Epithelial cell of proximal tubule (primary cell): ENCODE measurements around the gene NUDC. TPM values are rescaled to one million over a fixed set of nuclear protein-coding genes. Genes with fewer than 3 reads are reported as not detected.

Source experiments
- DNase-seq: peaks from one replicate; pipeline ENCODE4 v3.0.0-alpha.2; 2011; ENCODE audit warnings: low read depth
- H3K4me3 ChIP-seq: 2 replicates; pipeline ENCODE4 v1.5.1; 2011; ENCODE audit warnings: low read depth, mild to moderate bottlenecking, low read length
- total RNA-seq: library from RNA; depleted of rRNA; stranded (reverse); fragments of >200 nt; gene quantifications from 2 replicates; pipeline ENCODE4 v1.2.3, GENCODE V29; 2015
- TF ChIP-seq, protein P1 (sequence below): conservative IDR thresholded peaks from 2 replicates; pipeline ENCODE4 v1.5.1; 2012; ENCODE audit warnings: low read depth, mild to moderate bottlenecking, low read length

NUDC gene
- total RNA-seq, 1 donor from 2014 or later = 139 TPM

GRCh38 chr1:26923711-26924110 lies 2.2 kb downstream of the NUDC start:
- no peak for DNase-seq
- H3K4me3 ChIP-seq = no peak overlapping the region
- TF ChIP-seq, protein P1, sequence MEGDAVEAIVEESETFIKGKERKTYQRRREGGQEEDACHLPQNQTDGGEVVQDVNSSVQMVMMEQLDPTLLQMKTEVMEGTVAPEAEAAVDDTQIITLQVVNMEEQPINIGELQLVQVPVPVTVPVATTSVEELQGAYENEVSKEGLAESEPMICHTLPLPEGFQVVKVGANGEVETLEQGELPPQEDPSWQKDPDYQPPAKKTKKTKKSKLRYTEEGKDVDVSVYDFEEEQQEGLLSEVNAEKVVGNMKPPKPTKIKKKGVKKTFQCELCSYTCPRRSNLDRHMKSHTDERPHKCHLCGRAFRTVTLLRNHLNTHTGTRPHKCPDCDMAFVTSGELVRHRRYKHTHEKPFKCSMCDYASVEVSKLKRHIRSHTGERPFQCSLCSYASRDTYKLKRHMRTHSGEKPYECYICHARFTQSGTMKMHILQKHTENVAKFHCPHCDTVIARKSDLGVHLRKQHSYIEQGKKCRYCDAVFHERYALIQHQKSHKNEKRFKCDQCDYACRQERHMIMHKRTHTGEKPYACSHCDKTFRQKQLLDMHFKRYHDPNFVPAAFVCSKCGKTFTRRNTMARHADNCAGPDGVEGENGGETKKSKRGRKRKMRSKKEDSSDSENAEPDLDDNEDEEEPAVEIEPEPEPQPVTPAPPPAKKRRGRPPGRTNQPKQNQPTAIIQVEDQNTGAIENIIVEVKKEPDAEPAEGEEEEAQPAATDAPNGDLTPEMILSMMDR = no peak

GRCh38 chr1:26932531-26932930 lies 11.0 kb downstream of the NUDC start:
- TF ChIP-seq, protein P1 = no peak
- no peak for DNase-seq
- no peak overlapping the region for H3K4me3 ChIP-seq

DNA sequence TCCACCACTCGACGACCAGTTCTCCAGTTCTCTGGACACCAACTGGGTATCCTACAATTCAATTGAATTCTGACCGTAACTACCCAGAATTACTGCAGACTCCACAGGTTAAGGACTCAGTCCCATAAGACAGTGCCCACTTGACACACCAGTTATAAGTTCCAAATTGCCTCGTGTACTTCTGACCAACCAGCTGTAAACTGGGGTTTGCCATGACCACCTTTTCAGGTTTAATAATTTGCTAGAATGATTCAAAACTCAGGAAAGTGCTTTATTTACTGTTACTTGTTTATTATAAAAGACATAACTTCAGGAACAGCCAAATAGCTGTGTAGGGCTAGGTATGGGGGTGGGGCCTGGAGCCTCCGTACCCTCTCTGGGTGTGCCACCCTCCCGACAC lies 15.3 kb downstream of the NUDC start:
- DNase-seq = no peak

GRCh38 chr1:26938004-26938658 lies 16.6 kb downstream of the NUDC start:
- no peak for DNase-seq
- H3K4me3 ChIP-seq = no peak overlapping the region
- TF ChIP-seq, protein P1 = no peak

More for the DNA sequence above, 15.3 kb downstream of the NUDC start:
- no peak overlapping the region for H3K4me3 ChIP-seq
- TF ChIP-seq, protein P1 = no peak

- DNase-seq = no peak
- H3K4me3 ChIP-seq = no peak overlapping the region
- TF ChIP-seq, protein P1 = no peak
These were observed 17.1 kb downstream of the NUDC start for GRCh38 chr1:26938659-26939025.

DNA sequence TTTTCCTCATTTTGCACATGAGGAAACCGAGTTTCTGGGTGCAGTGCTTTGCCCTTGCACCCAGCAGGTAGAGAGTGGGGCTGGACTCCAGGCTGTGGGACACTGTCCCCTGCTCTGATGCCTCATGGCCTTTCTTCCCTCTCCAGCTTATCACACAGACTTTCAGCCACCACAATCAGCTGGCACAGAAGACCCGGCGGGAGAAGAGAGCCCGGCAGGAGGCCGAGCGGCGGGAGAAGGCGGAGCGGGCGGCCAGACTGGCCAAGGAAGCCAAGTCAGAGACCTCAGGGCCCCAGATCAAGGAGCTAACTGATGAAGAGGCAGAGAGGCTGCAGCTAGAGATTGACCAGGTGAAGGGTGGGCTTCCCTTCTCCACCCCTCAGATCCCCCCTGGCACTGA lies 19.8 kb downstream of the NUDC start:
- TF ChIP-seq, protein P1 = no peak
- no peak for DNase-seq
- H3K4me3 ChIP-seq = no peak overlapping the region

GRCh38 chr1:26942656-26943055 lies 21.1 kb downstream of the NUDC start:
- DNase-seq = no peak
- H3K4me3 ChIP-seq = no peak overlapping the region
- TF ChIP-seq, protein P1 = no peak
